K562 (cell line): Measurements from ENCODE around the gene PIGT. TPM values are rescaled to one million over a fixed set of nuclear protein-coding genes. Genes with fewer than 3 reads are reported as not detected.

Experiments used
- CEBPG ChIP-seq, 3 experiments: fragments of 200-800 bp in 1 of 3; sonication (Bioruptor generic) in 1 of 3; sonication (generic) in 1 of 3; formaldehyde crosslinking in 1 of 3; IDR thresholded peaks in 2 of 3; conservative IDR thresholded peaks in 1 of 3; 2 replicates each; pipeline versions ENCODE4 v1.6.1 to v1.8.0; 2016 to 2022; ENCODE audit warnings: missing compliant biosample characterization in 2 of 3, missing genetic modification characterization in 2 of 3, mild to moderate bottlenecking in 1 of 3, missing genetic modification reagents in 1 of 3
- CTCF ChIP-seq, 3 experiments: IDR thresholded peaks in 2 of 3; conservative IDR thresholded peaks in 1 of 3; 2 replicates each; pipeline ENCODE4 v1.5.1; 2011 to 2012; ENCODE audit warnings: low read length in 3 of 3, mild to moderate bottlenecking in 3 of 3, control low read depth in 2 of 3, improper control_type of control experiment in 1 of 3, inconsistent platforms in 1 of 3, low read depth in 1 of 3, mixed read lengths in 1 of 3, moderate library complexity in 1 of 3; ENCODE audit not compliant: insufficient read depth in 2 of 3
- ETS2 ChIP-seq: IDR thresholded peaks from 2 replicates; pipeline ENCODE4 v1.6.1; 2016; ENCODE audit warnings: borderline replicate concordance, missing genetic modification characterization, mild to moderate bottlenecking, moderate library complexity, missing compliant biosample characterization; ENCODE audit not compliant: poor library complexity, severe bottlenecking
- GTF3C2 ChIP-seq: IDR thresholded peaks from 3 replicates; pipeline ENCODE4 v1.6.1; 2011; ENCODE audit warnings: borderline replicate concordance, mild to moderate bottlenecking, moderate library complexity; ENCODE audit not compliant: insufficient read length; ENCODE audit errors: extremely low read depth
- IFI16 ChIP-seq: fragments of 250-450 bp; sonication (Bioruptor Pico); IDR thresholded peaks from 2 replicates; pipeline ENCODE4 v2.1.2; 2022; ENCODE audit warnings: mild to moderate bottlenecking, inconsistent platforms
- LCOR ChIP-seq: sonication (generic); formaldehyde crosslinking; IDR thresholded peaks from 2 replicates; pipeline ENCODE4 v1.8.0; 2022; ENCODE audit warnings: mild to moderate bottlenecking, missing genetic modification reagents
- RAD21 ChIP-seq, 2 experiments: fragments of 250-450 bp in 1 of 2; fragments of 450-650 bp in 1 of 2; sonication (Bioruptor Pico) in 1 of 2; formaldehyde crosslinking in 1 of 2; IDR thresholded peaks in 1 of 2; conservative IDR thresholded peaks in 1 of 2; 2 replicates each; pipeline versions ENCODE4 v1.4.0 to v1.8.0; 2020 to 2022; ENCODE audit warnings: mild to moderate bottlenecking in 2 of 2, moderate library complexity in 1 of 2
- RB1 ChIP-seq: fragments of 450-650 bp; IDR thresholded peaks from 2 replicates; pipeline ENCODE4 v1.6.1; 2017; ENCODE audit warnings: low read depth, mild to moderate bottlenecking
- RCOR1 ChIP-seq, 2 experiments: IDR thresholded peaks; 2 replicates each; pipeline ENCODE4 v1.6.1; 2012; ENCODE audit warnings: low read depth in 2 of 2, low read length in 2 of 2, borderline replicate concordance in 1 of 2, improper control_type of control experiment in 1 of 2
- RERE ChIP-seq: sonication (generic); formaldehyde crosslinking; IDR thresholded peaks from 2 replicates; pipeline ENCODE4 v1.8.0; 2023; ENCODE audit warnings: missing genetic modification reagents, mild to moderate bottlenecking, borderline replicate concordance
- SMARCE1 ChIP-seq: fragments of 450-650 bp; IDR thresholded peaks from 2 replicates; pipeline ENCODE4 v1.7.1; 2016; ENCODE audit warnings: mild to moderate bottlenecking
- TCF3 ChIP-seq: sonication (generic); formaldehyde crosslinking; IDR thresholded peaks from 2 replicates; pipeline ENCODE4 v1.4.0; 2020; ENCODE audit warnings: mild to moderate bottlenecking, missing genetic modification reagents
- TCF7L2 ChIP-seq: fragments of 150-350 bp; IDR thresholded peaks from 2 replicates; pipeline ENCODE4 v1.6.1; 2016; ENCODE audit warnings: low read depth, mild to moderate bottlenecking, low read length, moderate library complexity
- ZFX ChIP-seq: sonication (generic); formaldehyde crosslinking; IDR thresholded peaks from 2 replicates; pipeline ENCODE4 v1.8.0; 2022; ENCODE audit warnings: mild to moderate bottlenecking, missing genetic modification reagents, moderate library complexity
- ZKSCAN1 ChIP-seq: fragments of 150-350 bp; IDR thresholded peaks from 2 replicates; pipeline ENCODE4 v1.6.1; 2016; ENCODE audit warnings: low read depth, low read length
- ZNF282 ChIP-seq: sonication (generic); formaldehyde crosslinking; IDR thresholded peaks from 2 replicates; pipeline ENCODE4 v1.8.1; 2023; ENCODE audit warnings: missing genetic modification reagents
- polyA plus RNA-seq, 8 experiments: library from polyadenylated mRNA; depleted of rRNA in 4 of 8; stranded (reverse) in 5 of 8; unstranded in 3 of 8; fragments of >200 nt; fragmentation: Nextera tagmentation in 2 of 8; fragmentation: Illumina TruSeq in 1 of 8; extraction: Ambion mirVana in 2 of 8; extraction: Trizol in 1 of 8; gene quantifications; 2 replicates each; pipeline versions ENCODE4 v1.2.1 to v1.2.3, GENCODE V29; 2011 to 2014; ENCODE audit warnings: inconsistent platforms in 1 of 8, missing spikeins in 1 of 8
- total RNA-seq, 7 experiments: library from RNA; depleted of rRNA in 6 of 7; stranded (reverse); fragments of >200 nt in 6 of 7; fragmentation: Illumina TruSeq in 2 of 7; extraction: Trizol in 2 of 7; gene quantifications; 2 replicates each; pipeline versions ENCODE4 v1.2.1 to v1.2.3, GENCODE V29; 2011 to 2021; ENCODE audit warnings: low replicate concordance in 1 of 7

Gene PIGT
- total and polyA plus RNA-seq, 9 of the 15 experiments (the other 6 are each of a cell fraction or from before 2014, with no cell fraction given) = 14.6 to 108 (median 46.9) TPM

- TF ChIP-seq CEBPG (CRISPR knock-in tag; IDR thresholded peaks at IDR 0.05) (no peak; the same call in 1 of the 2 replicates), CEBPG (tag; conservative IDR thresholded peaks at IDR 0.05 in 1 of 2, IDR thresholded peaks at IDR 0.05 in 1 of 2) (peak; percentile 70 to 75), RB1 (peak; percentile 22; the same call in 1 of the 2 replicates), RAD21 (CRISPR knock-in tag; conservative IDR thresholded peaks at IDR 0.05 in 1 of 2, IDR thresholded peaks at IDR 0.05 in 1 of 2) (peak; percentile 37 to 58), TCF3 (no peak), ZFX (CRISPR knock-in tag) (no peak), ZNF282 (CRISPR knock-in tag) (no peak), RCOR1 (IDR thresholded peaks at IDR 0.05; ENCODE audit: borderline replicate concordance in 1 of 2, low read depth in 2 of 2, low read length in 2 of 2) (peak in 1 of 2 experiments; percentile 57; a peak in 1 of 4 replicates), IFI16 (no peak), GTF3C2 (no peak), CTCF (IDR thresholded peaks at IDR 0.05 in 2 of 3, conservative IDR thresholded peaks at IDR 0.05 in 1 of 3; ENCODE audit: insufficient read depth in 2 of 3, low read depth in 1 of 3, low read length in 3 of 3) (peak; percentile 63 to 81 (median 77)), ETS2 (tag) (no peak), LCOR (CRISPR knock-in tag) (no peak), TCF7L2 (no peak), RERE (CRISPR knock-in tag) (no peak), ZKSCAN1 (no peak), SMARCE1 (no peak)
Measured at GRCh38 chr20:45450097-45450818, 34.3 kb downstream of the PIGT start (continued).
